Testis (tissue), 2 donors: ENCODE results near the gene THRAP3.

Experiments
- CTCF ChIP-seq, 3 experiments: fragments of 450-650 bp in 2 of 3; fragments of 200-600 bp in 1 of 3; sonication (generic) in 1 of 3; IDR thresholded peaks; one replicate each; pipeline ENCODE4 v1.5.1; 2016 to 2019; ENCODE audit warnings: antibody characterized with exemption in 3 of 3, mild to moderate bottlenecking in 2 of 3, moderate library complexity in 1 of 3
- POLR2A ChIP-seq: fragments of 450-650 bp; IDR thresholded peaks from one replicate; pipeline ENCODE4 v1.6.1; 2017; ENCODE audit warnings: antibody characterized with exemption, mild to moderate bottlenecking, moderate library complexity

- TF ChIP-seq CTCF (IDR thresholded peaks at IDR 0.05) (no peak), POLR2A (no peak)
Measured at GRCh38 chr1:36303650-36304360, 79.6 kb downstream of the THRAP3 start.
